ENCODE measurements around the gene ZNF37A. TPM values are rescaled to one million over a fixed set of nuclear protein-coding genes. Genes with fewer than 3 reads are reported as not detected.
A peak's percentile ranks its signal among the peaks of the same experiment; 100 is the strongest.

ZNF37A gene
- total RNA-seq, 1 donor from 2014 or later = 10.0 TPM

DNA sequence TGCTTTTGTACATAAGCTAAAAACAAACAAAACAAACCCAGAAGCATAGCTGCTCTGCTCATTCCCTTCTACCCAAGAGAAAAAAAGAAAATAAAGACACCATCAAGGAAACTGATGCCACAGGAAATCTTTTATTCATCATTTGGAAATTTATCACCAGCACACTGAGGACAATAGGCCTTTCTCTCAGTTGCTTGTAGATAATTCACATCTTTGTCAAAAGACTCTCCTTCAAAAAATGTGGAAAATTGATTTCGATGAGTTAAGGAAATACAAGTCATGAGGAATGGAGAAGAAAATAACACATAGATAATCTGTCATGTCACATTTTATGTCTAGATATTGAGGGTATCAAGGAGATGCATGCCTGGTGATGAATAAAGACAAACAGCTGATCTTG is 53.5 kb downstream of the ZNF37A start:
- no peak for DNase-seq (ENCODE audit: low read depth)

DNA sequence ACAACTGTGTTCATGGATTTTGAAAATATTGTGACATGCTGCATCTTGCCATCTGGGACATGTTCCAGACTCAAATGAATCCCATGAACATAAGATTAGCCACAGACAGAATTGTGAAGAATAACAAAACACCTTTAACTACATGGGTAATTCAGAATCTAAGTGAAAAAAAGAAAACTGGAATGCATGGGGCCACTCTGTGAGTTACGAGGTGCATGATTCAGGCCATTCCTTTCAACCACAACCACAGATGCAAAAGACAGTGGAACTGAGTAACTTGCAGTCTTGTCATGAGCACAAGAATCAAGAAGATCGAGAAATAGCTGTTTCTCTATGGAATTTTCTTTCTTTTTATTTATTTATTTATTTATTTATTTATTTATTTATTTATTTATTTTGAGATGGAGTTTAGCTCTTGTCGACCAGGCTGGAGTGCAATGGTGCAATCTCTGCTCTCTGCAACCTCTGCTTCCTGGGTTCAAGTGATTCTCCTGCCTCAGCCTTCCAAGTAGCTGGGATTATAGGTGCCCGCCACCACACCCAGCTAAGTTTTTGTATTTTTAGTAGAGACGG is 56.8 kb downstream of the ZNF37A start:
- DNase-seq (ENCODE audit: low read depth) = peak; percentile 37

DNA sequence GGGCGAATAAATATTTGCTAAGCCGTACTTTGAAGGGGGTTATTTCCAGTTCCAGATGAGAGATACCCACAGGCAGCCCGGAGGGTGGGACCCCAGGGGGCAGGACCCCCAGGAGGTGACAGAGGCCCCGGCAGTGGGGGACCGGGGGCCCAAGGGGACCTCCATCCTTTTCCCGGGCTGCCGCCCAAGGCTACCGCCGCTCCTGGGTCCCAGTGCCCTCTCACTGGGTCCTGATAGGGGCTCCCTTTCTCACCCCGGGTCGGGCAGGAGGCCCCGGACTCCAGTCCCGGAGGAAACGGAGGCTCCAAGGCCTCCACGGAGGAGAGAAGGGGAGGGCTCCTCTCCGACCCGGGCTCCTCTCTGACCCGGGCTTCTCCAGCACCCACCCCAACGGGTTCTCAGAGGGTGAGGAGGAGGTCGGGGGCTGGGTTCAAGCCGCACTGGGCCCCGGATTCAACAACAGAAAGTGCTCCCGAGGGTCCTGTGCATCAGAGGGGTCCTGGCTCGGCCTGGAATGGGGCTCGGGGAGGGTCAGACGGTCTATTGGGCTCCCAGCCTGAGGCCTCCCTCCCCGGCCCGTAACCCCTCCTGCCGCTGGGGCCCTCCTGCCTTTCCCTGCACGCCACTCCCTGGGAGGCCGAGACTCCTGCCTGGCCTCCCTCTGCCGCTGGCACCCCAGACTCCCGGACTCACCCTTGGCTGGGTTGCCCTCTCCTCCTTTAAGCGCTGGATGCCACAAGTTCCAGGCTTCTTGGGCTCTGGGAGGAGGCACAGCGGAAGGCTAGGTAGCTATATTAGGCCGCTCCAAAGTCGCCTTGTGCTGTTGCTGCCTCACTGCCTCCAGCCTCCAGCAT is 62.5 kb downstream of the ZNF37A start:
- DNase-seq (ENCODE audit: low read depth) = no peak

DNA sequence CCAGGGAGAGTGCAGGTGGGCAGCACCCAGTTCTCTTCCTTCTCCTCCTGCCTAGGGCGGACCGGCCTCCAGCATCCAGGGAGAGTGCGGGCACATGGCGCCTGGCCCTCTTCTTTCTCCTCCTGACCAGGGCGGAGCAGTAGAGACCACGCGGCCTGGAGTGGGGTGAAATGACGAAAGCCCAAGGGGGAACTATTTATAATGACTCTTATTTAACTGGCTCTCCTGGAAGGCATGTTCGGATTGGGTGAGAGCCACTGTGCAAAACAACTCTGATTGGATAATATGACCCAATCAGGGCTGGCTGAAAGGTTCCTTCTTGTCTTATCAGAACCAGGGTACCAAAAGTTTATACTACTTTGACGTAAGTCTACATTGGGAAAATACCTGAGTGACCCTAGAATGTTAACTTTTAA is 63.1 kb downstream of the ZNF37A start:
- DNase-seq (ENCODE audit: low read depth) = no peak

DNA sequence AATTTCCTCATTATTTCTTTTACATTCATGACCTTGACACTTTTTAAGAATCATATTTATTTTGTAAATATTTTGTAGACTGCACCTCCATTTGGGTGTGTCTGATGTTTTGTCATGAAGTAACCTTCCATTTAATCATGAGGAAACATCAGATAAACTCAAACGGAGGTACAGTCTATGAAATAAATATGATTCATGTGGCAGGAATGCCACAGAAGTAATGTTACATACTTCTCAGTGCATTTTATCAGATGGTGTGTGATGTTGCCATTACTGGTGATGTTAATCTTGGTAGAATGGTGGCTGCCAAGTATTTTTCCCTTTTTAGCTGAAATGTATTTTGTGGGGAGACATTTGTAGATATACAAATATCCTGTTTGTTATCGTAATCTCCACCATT is 64.9 kb downstream of the ZNF37A start:
- DNase-seq (ENCODE audit: low read depth) = no peak

DNA sequence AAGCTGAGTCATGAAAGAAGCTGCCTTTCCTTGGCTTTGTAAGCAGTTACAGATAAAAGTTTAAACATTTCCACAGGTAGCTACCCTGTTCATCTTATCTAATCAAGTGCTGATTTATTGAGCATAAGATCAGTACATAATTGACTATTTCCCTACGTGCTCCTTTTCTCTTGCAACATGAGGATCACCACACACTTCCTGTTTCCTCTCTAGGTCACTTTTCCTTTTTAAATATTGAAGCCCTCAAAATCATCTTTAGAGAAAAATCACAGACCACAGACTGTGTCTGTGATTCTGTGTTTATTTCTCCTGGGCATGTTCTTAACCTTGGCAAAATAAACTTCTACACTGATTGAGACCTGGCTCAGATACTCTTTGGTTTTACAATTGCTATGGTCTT is 69.5 kb downstream of the ZNF37A start:
- DNase-seq (ENCODE audit: low read depth) = no peak

DNA sequence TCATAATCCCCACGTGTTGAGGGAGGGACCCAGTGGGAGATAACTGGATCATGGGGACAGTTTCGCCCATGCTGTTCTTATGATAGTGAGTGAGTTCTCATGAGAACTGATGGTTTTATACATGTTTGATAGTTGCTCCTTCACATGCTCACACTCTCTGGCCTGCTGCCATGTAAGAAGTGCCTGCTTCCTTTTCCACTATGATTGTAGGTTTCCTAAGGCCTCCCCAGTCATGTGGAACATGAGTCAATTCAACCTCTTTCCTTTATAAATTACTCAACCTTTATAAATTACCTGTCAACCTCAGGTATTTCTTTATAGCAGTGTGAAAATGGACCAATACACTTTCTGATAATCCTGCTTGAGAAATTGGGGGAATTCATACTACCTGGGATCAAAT is 80.2 kb downstream of the ZNF37A start:
- DNase-seq (ENCODE audit: low read depth) = no peak

DNA sequence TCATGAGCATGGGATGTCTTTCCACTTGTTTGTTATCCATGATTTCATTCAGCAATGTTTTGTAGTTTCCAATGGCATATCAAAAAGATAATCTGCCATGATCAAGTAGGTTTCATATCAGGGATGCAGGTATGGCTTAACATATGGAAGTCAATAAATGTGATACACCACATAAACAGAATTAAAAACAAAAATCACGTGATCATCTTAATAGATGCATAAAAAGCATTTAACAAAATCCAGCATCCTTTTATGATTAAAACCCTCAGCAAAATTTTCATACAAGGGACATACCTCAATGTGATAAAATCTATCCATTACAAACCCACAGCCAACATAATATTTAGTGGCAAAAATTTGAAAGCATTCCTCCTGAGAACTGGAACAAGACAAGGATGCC is 90.3 kb downstream of the ZNF37A start:
- no peak for DNase-seq (ENCODE audit: low read depth)

Other genes starting within 250 kb of the ZNF37A start
- 11.4 and 12.1 TPM in 2 replicates for gene ZNF248, start 236.7 kb upstream of the ZNF37A start, total RNA-seq
- 14.9 and 15.0 TPM in 2 replicates for gene ZNF25, start 117.7 kb upstream of the ZNF37A start, total RNA-seq
- 13.6 and 17.9 TPM in 2 replicates for gene ZNF33A, start 83.7 kb upstream of the ZNF37A start, total RNA-seq

All from myocyte (in vitro differentiated cells).